Endothelial cell of umbilical vein (primary cell): ENCODE measurements around the gene SLC9A3. TPM values are rescaled to one million over a fixed set of nuclear protein-coding genes. Genes with fewer than 3 reads are reported as not detected.
"Not testable (repeated sequence)": the region's sequence is repeated elsewhere in the genome, so short reads cannot be mapped to it uniquely, and the experiment has no call there.

Source experiments
- BruUV-seq: library from RNA; stranded (reverse); fragments of 400-500 nt; replicated peaks from 2 replicates; lab custom pipeline; 2021; lab: Mats Ljungman, UMichigan
- CTCF ChIA-PET: fragments of 300-600, 350-600 bp; sonication (Branson Sonifier 250); formaldehyde crosslinking; loops from one replicate; lab custom pipeline; 2021; ENCODE audit warnings: antibody characterized with exemption, inconsistent platforms; lab: Charles Lee
- POLR2A ChIA-PET: fragments of 300-600, 350-600 bp; sonication (Branson Sonifier 250); formaldehyde crosslinking; loops from one replicate; lab custom pipeline; 2021; ENCODE audit warnings: antibody characterized with exemption, inconsistent platforms; lab: Charles Lee
- DNase-seq: peaks from one replicate; pipeline ENCODE4 v3.0.0-alpha.2; 2011; ENCODE audit warnings: low read depth, low spot score
- FAIRE-seq: peaks from 2 replicates; lab custom pipeline; 2011; peaks lifted over from hg19 to GRCh38; lab: Jason Lieb, UNC
- H2AFZ ChIP-seq: 2 replicates; pipeline ENCODE4 v1.6.0; 2012; ENCODE audit warnings: low read depth, low read length, control low read depth, inconsistent platforms
- H3K27ac ChIP-seq: 2 replicates; pipeline ENCODE4 v1.5.1; 2011; ENCODE audit warnings: low read depth, mild to moderate bottlenecking, control low read depth, low read length, moderate library complexity; ENCODE audit not compliant: insufficient read depth
- H3K27me3 ChIP-seq, 2 experiments: 2 replicates each; pipeline versions ENCODE4 v1.6.0 to v1.6.1; 2011; ENCODE audit warnings: low read length in 2 of 2, mixed read lengths in 1 of 2; ENCODE audit not compliant: control insufficient read depth in 2 of 2, insufficient read depth in 2 of 2
- H3K36me3 ChIP-seq, 2 experiments: 2 replicates in 1 of 2; 3 replicates in 1 of 2; pipeline ENCODE4 v1.5.1; 2011; ENCODE audit warnings: low read length in 2 of 2, mild to moderate bottlenecking in 1 of 2, moderate library complexity in 1 of 2; ENCODE audit not compliant: control insufficient read depth in 2 of 2, insufficient read depth in 2 of 2; ENCODE audit errors: extremely low read depth in 1 of 2
- H3K4me1 ChIP-seq: 3 replicates; pipeline ENCODE4 v1.5.1; 2011; ENCODE audit warnings: mild to moderate bottlenecking, low read length; ENCODE audit not compliant: control insufficient read depth, insufficient read depth; ENCODE audit errors: extremely low read depth
- H3K4me2 ChIP-seq: 2 replicates; pipeline ENCODE4 v1.6.1; 2011; ENCODE audit warnings: low read length, control low read depth, mixed read lengths; ENCODE audit not compliant: insufficient read depth
- H3K4me3 ChIP-seq, 3 experiments: fragments of 200-600 bp in 1 of 3; sonication (generic), shearing (Covaris generic) in 1 of 3; replicated peaks in 1 of 3; 2 replicates each; pipeline ENCODE4 v1.5.1; 2011 to 2016; ENCODE audit warnings: control low read depth in 3 of 3, low read length in 3 of 3, mild to moderate bottlenecking in 2 of 3, inconsistent platforms in 1 of 3, low read depth in 1 of 3, moderate library complexity in 1 of 3; ENCODE audit not compliant: insufficient read depth in 1 of 3
- H3K79me2 ChIP-seq: 2 replicates; pipeline ENCODE4 v1.6.0; 2012; ENCODE audit warnings: low read length, inconsistent platforms; ENCODE audit not compliant: control insufficient read depth, insufficient read depth
- H3K9ac ChIP-seq: replicated peaks from 2 replicates; pipeline ENCODE3; 2011; ENCODE audit warnings: low read length, control low read depth; ENCODE audit not compliant: insufficient read depth; ENCODE audit errors: extremely low read depth
- H3K9me1 ChIP-seq: replicated peaks from 3 replicates; pipeline ENCODE4 v1.6.0; 2011; ENCODE audit warnings: mild to moderate bottlenecking, low read length; ENCODE audit not compliant: control insufficient read depth, insufficient read depth; ENCODE audit errors: extremely low read depth
- H3K9me3 ChIP-seq: replicated peaks from 2 replicates; pipeline ENCODE4 v1.5.1; 2012; ENCODE audit warnings: low read length, inconsistent platforms; ENCODE audit not compliant: control insufficient read depth, insufficient read depth
- H4K20me1 ChIP-seq: replicated peaks from 2 replicates; pipeline ENCODE3; 2011; ENCODE audit warnings: mild to moderate bottlenecking, low read length; ENCODE audit not compliant: control insufficient read depth, insufficient read depth; ENCODE audit errors: extremely low read depth
- CTCF ChIP-seq, 2 donors: IDR thresholded peaks; 1 replicate in 1 of 2; 2 replicates in 1 of 2; pipeline ENCODE4 v1.5.1; 2011; ENCODE audit warnings: low read length in 2 of 2, mild to moderate bottlenecking in 2 of 2, moderate library complexity in 2 of 2, control low read depth in 1 of 2, inconsistent platforms in 1 of 2, low read depth in 1 of 2; ENCODE audit not compliant: insufficient read depth in 1 of 2; ENCODE audit errors: extremely low read depth in 1 of 2
- EZH2 ChIP-seq: IDR thresholded peaks from 2 replicates; pipeline ENCODE4 v1.6.1; 2012; ENCODE audit warnings: borderline replicate concordance, low read depth, mild to moderate bottlenecking, moderate library complexity, low read length, inconsistent platforms; ENCODE audit not compliant: severe bottlenecking
- JUN ChIP-seq: IDR thresholded peaks from 2 replicates; pipeline ENCODE4 v1.6.1; 2011; ENCODE audit warnings: borderline replicate concordance, low read depth; ENCODE audit not compliant: insufficient read length, insufficient read depth
- MAX ChIP-seq: IDR thresholded peaks from 2 replicates; pipeline ENCODE4 v1.6.1; 2011; ENCODE audit not compliant: insufficient read depth, insufficient read length
- MYC ChIP-seq: IDR thresholded peaks from one replicate; pipeline ENCODE4 v1.6.1; 2011; ENCODE audit warnings: mild to moderate bottlenecking, low read depth, low read length
- POLR2A ChIP-seq: IDR thresholded peaks from 2 replicates; pipeline ENCODE4 v1.6.1; 2012; ENCODE audit warnings: low read depth, mild to moderate bottlenecking, control low read depth, low read length
- POLR2AphosphoS5 ChIP-seq: IDR thresholded peaks from 2 replicates; pipeline ENCODE4 v1.6.1; 2012; ENCODE audit warnings: low read depth, mild to moderate bottlenecking, control low read depth, low read length, moderate library complexity; ENCODE audit not compliant: insufficient read depth
- dilution Hi-C: fragments of 300-500 bp; cut with MboI; formaldehyde crosslinking; loops from one replicate; pipeline ENCODE4 v1.15.0; 2019; ENCODE audit warnings: low sequenced_read_pairs; ENCODE audit not compliant: extremely low pct_ligation_motif_present
- intact Hi-C: fragments of 100-400 bp; cut with micrococcal nuclease; formaldehyde crosslinking; loops from one replicate; pipeline ENCODE4 v1.10.0; 2022
- polyA plus RNA-seq, 4 experiments: library from polyadenylated mRNA; depleted of rRNA in 3 of 4; stranded (reverse) in 3 of 4; unstranded in 1 of 4; fragments of >200 nt; gene quantifications; 2 replicates each; pipeline versions ENCODE4 v1.2.1 to v1.2.3, GENCODE V29; 2011 to 2012; ENCODE audit warnings: missing spikeins in 1 of 4
- total RNA-seq: library from RNA; stranded (reverse); gene quantifications from 2 replicates; pipeline ENCODE4 v1.2.3, GENCODE V29; 2021

The SLC9A3 gene
- total and polyA plus RNA-seq, 2 donors (not counting 3 experiments of a cell fraction or from before 2014, with no cell fraction given) = 0.79 to 0.82 TPM

GRCh38 chr5:474232-474839, 49.9 kb downstream of the SLC9A3 start:
- FAIRE-seq, H3K79me2 ChIP-seq, H3K27me3 ChIP-seq, H4K20me1 ChIP-seq, DNase-seq, dilution Hi-C loops, H3K4me1 ChIP-seq, H3K9ac ChIP-seq, POLR2A ChIA-PET, H3K9me1 ChIP-seq, BruUV-seq, H3K27ac ChIP-seq, H3K9me3 ChIP-seq, H3K36me3 ChIP-seq, H2AFZ ChIP-seq: not testable (repeated sequence)
- intact Hi-C loops = loop anchor here (5.0 kb wide), 1 partner anchor 138 kb away; the partner anchor contains the start of gene CEP72
- CTCF ChIA-PET = interaction anchor here (1.4 to 3.5 kb wide), 3 partner anchors 28 to 429 kb away, joined by 4 to 23 read pairs (median 11); no protein-coding TSS in a partner anchor
- peak overlapping the region; percentile 48 to 79 (median 49) for H3K4me3 ChIP-seq
- peak; percentile 18 for TF ChIP-seq EZH2
- peak overlapping the region; percentile 54 for H3K4me2 ChIP-seq

- H3K27me3 ChIP-seq = peaks cover 5 to 10% of the 10 kb centered on the region in 2 experiments
- H3K79me2 ChIP-seq = peaks cover 4% of the 10 kb centered on the region
- BruUV-seq = no TSS peak
- dilution Hi-C loops (no loop called here), intact Hi-C loops (loop anchor here (5.0 kb wide), 1 partner anchor 139 kb away; the partner anchor contains the start of gene CEP72)
- H3K9me3 ChIP-seq = no peaks in the 10 kb centered on the region
- ChIA-PET POLR2A (no interaction called here), CTCF (interaction anchor here (1.2 to 3.5 kb wide), 4 partner anchors 25 to 429 kb away, joined by 3 to 23 read pairs (median 8); no protein-coding TSS in a partner anchor)
- TF ChIP-seq CTCF (IDR thresholded peaks at IDR 0.05; ENCODE audit: extremely low read depth in 1 of 2, insufficient read depth in 1 of 2, low read depth in 1 of 2, low read length in 2 of 2) (no peak), MYC (no peak), JUN (no peak), MAX (no peak), POLR2AphosphoS5 (no peak), EZH2 (peak; percentile 3), POLR2A (peak; percentile 1)
- no peaks in the 10 kb centered on the region for H3K9me1 ChIP-seq
- H3K4me3 ChIP-seq = peak overlapping the region; percentile 48 to 79 (median 49)
- H3K9ac ChIP-seq = peak overlapping the region; percentile 60
- H3K4me1 ChIP-seq = peaks cover 6% of the 10 kb centered on the region
- peak overlapping the region; percentile 39 for H2AFZ ChIP-seq
- no peaks in the 10 kb centered on the region for H4K20me1 ChIP-seq
- H3K27ac ChIP-seq = no peak overlapping the region
- peaks cover 0 to 2% of the 10 kb centered on the region in 2 experiments for H3K36me3 ChIP-seq
- DNase-seq (peak; percentile 24), FAIRE-seq (peak; percentile 42)
- H3K4me2 ChIP-seq = peak overlapping the region; percentile 54
Measured at GRCh38 chr5:473551-474192, 50.6 kb downstream of the SLC9A3 start.
